ENCODE measurements around the gene LPP. TPM values are rescaled to one million over a fixed set of nuclear protein-coding genes. Genes with fewer than 3 reads are reported as not detected.

The LPP gene
- total and polyA plus RNA-seq, 2 of the 4 experiments (the other 2 are of a cell fraction), result 16.0 to 130 TPM

- TF ChIP-seq ELK1 (IDR thresholded peaks at IDR 0.05; ENCODE audit: borderline replicate concordance, low read depth, low read length) (no peak), CEBPB (IDR thresholded peaks at IDR 0.05; ENCODE audit: low read depth, low read length) (peak; percentile 79), MXI1 (IDR thresholded peaks at IDR 0.05; ENCODE audit: borderline replicate concordance, low read depth, low read length) (peak; percentile 61; the same call in 1 of the 2 replicates), SMC3 (IDR thresholded peaks at IDR 0.05; ENCODE audit: low read depth, low read length) (no peak; the same call in 1 of the 2 replicates)
These were observed 132.1 kb downstream of the LPP start (continued) for GRCh38 chr3:188286087-188286513.

GRCh38 chr3:188287339-188287738 is 133.4 kb downstream of the LPP start:
- H3K36me3 ChIP-seq (ENCODE audit: control insufficient read depth, insufficient read depth, low read length), result peaks cover 11% of the 10 kb centered on the region
- DNase-seq, result no peak
- peaks cover 29% of the 10 kb centered on the region for H3K4me1 ChIP-seq (ENCODE audit: control insufficient read depth, insufficient read depth, low read length)

More at GRCh38 chr3:188287339-188287738, 133.4 kb downstream of the LPP start:
- Histone ChIP-seq H4K8ac (ENCODE audit: low read depth in 2 of 2, low read length in 2 of 2) (peak overlapping the region in 1 of 2 experiments; percentile 68; a peak in 1 of 4 replicates), H2BK120ac (ENCODE audit: low read depth, low read length) (peak overlapping the region; percentile 77), H3K27ac (ENCODE audit: insufficient read depth, low read length) (peak overlapping the region; percentile 20; the same call in 1 of the 2 replicates), H3K9ac (ENCODE audit: low read depth, low read length) (no peak overlapping the region), H2BK20ac (ENCODE audit: low read depth, low read length) (peak overlapping the region; percentile 76), H4K91ac (ENCODE audit: insufficient read depth, low read depth, low read length) (peak overlapping the region; percentile 44; the same call in 1 of the 2 replicates), H3K79me1 (ENCODE audit: low read depth in 1 of 2, low read length in 2 of 2) (peaks cover 45 to 76% of the 10 kb centered on the region in 2 experiments), H3K18ac (ENCODE audit: low read depth, low read length) (peak overlapping the region; percentile 50; the same call in 1 of the 2 replicates), H3K4ac (ENCODE audit: low read depth, low read length) (peak overlapping the region; percentile 75), H3K9me1 (ENCODE audit: insufficient read depth, low read length) (peaks cover 45% of the 10 kb centered on the region), H3K27me3 (ENCODE audit: control insufficient read depth, insufficient read depth, low read length) (no peaks in the 10 kb centered on the region), H2BK15ac (ENCODE audit: low read depth, low read length) (no peak overlapping the region; the same call in 2 of the 3 replicates), H3K9me3 (ENCODE audit: control insufficient read depth, insufficient read depth, low read length) (no peaks in the 10 kb centered on the region), H2BK5ac (ENCODE audit: low read depth, low read length, poor library complexity, severe bottlenecking) (no peak overlapping the region), H4K5ac (ENCODE audit: low read depth, low read length) (peak overlapping the region; percentile 12), H3K56ac (ENCODE audit: extremely low read depth, insufficient read depth, low read length) (no peak overlapping the region), H3K4me3 (ENCODE audit: insufficient read depth, low read depth, low read length) (no peak overlapping the region), H2AK5ac (ENCODE audit: low read depth, low read length) (peak overlapping the region; percentile 74), H2AFZ (replicated peaks; ENCODE audit: low read length, poor library complexity) (no peak overlapping the region), H3K4me2 (ENCODE audit: low read depth, low read length) (no peak overlapping the region), H4K20me1 (ENCODE audit: insufficient read depth, low read length) (peaks cover 48% of the 10 kb centered on the region), H2AK9ac (replicated peaks; ENCODE audit: low read depth, low read length, poor library complexity) (no peak overlapping the region), H3K14ac (replicated peaks; ENCODE audit: low read depth, low read length) (peak overlapping the region; percentile 89), H3K23ac (ENCODE audit: low read depth, low read length) (peak overlapping the region; percentile 77)
- POLR2A ChIA-PET (ENCODE audit: unreplicated experiment), result no interaction called here
- TF ChIP-seq RFX5 (IDR thresholded peaks at IDR 0.05; ENCODE audit: low read depth, low read length) (no peak), BHLHE40 (IDR thresholded peaks at IDR 0.05; ENCODE audit: low read depth, low read length) (no peak), MAZ (IDR thresholded peaks at IDR 0.05; ENCODE audit: borderline replicate concordance, low read depth, low read length) (no peak)
- in situ Hi-C loops (cut with MboI; ENCODE audit: low sequenced_read_pairs) (no loop called here), dilution Hi-C loops (cut with HindIII; ENCODE audit: low sequenced_read_pairs, unreplicated experiment) (no loop called here), intact Hi-C loops (cut with micrococcal nuclease) (no loop called here)
- no TSS peak for BruUV-seq (replicated peaks)
- no peak for ATAC-seq (ENCODE audit: low read depth)
- no CpG with 5 or more reads among the region's 4 CpGs for WGBS, 2 experiments (ENCODE audit: extremely low coverage in 2 of 2, insufficient read length in 1 of 2)
- CTCF ChIA-PET, result no interaction called here
